GM18870 (cell line): ENCODE measurements around the gene TMEM126A.

ENCODE experiments used
- ATAC-seq: cut with Tn5 transposase; IDR thresholded peaks from one replicate; pipeline ENCODE4 v1.9.1; 2021; ENCODE audit warnings: moderate library complexity; ENCODE audit not compliant: unreplicated experiment

The TMEM126A gene

DNA sequence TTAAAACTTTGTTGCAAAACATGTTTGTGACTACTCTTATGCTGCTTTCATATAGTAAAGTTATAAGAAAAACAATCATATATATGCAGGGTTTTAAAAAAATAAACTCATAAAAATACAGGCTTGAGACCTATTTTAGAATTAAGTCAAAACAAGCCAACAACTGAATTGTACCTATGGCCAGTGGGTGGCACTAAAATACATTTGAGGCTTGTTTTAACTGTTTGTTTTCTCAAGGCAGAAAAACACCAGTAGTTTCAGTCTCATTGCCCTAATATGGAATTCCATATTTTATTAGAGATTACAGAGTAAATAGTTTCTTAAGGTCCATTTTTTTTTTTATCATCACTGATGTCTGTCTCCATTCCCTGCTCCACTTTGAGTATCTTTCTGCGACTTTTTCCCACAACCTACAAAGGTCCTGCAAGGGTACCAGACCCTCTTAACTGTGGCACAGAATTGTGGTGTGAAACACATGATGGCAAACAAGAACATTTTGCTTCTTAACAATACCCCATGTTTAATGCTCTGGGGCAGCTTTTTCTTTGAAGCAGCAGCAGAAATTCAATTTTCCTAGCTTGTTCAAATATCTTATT lies 46.7 kb downstream of the TMEM126A start:
- no peak for ATAC-seq

DNA sequence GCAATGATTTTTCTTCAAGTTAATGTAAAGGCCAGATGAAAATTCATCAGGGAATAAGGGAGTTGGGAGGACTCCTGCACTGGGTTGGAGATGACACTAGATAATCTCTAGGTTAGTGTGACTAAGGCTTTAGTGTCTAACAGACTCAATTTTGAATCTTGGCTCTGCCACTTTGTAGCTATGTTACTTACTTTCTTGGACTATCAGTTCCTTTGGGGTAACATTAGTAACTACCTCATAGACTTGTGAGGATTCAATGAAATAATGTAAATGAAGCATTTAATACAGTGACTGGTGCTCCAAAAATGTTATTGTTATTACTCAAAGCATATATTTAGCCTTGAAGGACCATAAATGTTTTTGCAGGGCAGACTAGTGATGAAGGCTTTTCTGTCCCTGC lies 47.8 kb downstream of the TMEM126A start:
- no peak for ATAC-seq

DNA sequence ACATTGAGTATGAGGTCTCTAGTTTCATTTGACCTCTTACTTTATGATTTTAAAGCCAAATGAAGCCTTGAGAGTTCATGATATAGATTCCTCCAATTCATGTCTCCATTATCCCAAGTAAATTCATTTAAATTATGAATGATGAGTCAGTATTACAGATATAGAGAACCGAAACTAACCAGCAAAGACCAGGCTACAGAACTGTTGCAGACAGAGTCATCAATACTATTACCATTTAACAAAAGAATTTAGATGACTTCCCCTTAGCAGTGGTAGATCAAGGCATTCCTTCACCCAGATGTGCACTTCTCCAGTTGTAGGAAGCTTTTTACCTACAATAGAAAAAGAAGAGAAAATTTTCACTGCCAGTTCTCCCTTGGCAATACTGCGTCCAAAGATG lies 50.0 kb downstream of the TMEM126A start:
- no peak for ATAC-seq

DNA sequence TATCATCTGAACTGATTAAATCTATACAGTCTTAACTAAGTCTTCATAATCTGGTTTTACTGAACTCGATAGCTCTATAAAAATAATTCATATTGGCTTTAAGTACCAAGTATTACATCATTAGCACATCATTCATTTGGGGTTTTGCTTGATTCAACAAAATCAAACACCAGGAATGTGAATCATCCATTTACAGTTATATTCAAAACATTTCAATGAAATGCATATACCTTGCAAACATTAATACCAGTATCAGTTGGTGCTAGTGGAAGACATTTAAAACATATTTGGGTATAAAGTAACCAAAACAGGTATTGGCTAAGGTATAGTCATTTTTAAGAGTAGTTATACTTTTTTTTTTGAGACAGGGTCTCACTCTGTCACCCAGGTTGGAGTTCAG lies 50.4 kb downstream of the TMEM126A start:
- ATAC-seq: no peak

DNA sequence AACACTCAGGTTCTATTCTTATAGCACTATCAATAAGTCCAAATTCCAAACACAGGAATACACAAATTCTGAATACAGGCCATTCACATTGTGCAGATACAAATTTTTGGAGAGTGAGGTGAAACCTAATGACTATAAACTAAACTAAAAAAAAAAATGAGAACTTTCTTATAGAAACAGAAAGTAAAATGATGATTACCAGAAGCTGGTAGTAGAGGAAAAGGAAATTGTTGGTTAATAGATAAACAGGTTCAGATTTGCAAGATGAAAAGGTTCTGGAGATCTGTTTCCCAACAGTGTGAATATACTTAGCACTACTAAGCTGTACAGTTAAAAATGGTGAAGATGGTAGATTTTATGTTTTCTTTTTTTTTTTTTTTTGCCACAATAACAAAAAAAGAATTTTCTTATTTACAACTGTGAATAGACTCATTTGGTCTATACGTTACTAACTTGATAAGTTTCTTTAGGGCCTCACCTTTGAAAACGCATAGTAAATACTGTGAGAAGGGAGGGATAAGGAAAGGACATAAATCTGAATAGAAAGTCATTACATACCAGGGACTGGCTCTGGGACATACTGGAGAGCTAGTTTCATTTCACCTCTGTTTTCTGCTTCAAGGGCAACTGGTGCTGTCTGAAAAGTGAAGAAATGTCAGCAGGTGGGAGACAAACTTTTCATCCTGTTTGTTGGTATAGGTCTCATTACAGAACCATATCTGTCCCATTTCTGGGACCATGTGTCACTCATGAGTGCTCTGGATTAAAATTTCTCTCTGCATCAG lies 52.4 kb downstream of the TMEM126A start:
- ATAC-seq: peak; percentile 96

DNA sequence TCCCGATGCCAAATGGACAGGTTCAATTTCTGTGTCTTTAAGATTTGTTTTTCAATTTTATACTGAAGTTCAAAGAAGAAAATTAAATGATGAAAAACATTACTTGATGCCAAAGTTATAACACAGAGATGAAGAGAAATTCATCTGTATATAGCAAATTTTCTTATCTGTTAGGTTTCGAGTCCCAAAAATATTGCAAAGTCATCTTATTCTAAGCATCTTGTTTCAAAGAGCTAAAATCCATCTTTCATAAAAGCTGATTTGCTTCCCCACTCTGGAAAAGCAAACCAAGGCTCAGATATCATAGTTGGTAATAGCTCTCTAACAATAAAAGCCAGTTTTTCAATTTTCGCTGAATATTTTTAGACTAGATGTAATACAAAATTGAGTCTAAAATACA lies 57.2 kb downstream of the TMEM126A start:
- ATAC-seq: no peak

DNA sequence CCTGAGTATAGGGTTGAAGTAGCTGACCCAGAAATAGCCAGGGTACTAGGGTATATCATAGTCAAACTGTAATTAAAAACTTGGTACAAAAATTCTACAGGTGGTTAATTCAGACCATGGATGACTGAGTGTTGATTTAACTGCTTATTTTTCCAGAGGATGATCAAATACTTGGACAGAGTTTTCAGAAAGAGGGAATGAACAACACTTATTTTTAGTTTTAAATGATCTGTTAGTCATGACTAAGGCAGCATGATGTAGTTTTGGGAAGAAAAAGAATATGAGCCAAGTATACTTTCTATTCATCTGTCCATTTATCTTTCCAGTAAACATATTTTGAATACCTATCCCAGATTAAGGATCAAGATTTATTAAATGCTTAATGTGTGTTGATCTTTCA lies 58.0 kb downstream of the TMEM126A start:
- ATAC-seq: no peak
